Tibial nerve (tissue), 4 donors: Measurements from ENCODE around the gene DDX47. TPM values are rescaled to one million over a fixed set of nuclear protein-coding genes. Genes with fewer than 3 reads are reported as not detected.
"Not testable (repeated sequence)": the region's sequence is repeated elsewhere in the genome, so short reads cannot be mapped to it uniquely, and the experiment has no call there.

Experiments used
- DNase-seq, 2 donors: peaks; one replicate each; pipeline ENCODE4 v3.0.0-alpha.2; 2019; ENCODE audit warnings: low spot score in 2 of 2
- H3K27ac ChIP-seq, 4 donors: fragments of 200-600 bp; sonication (generic) in 3 of 4; one replicate each; pipeline ENCODE4 v1.5.1; 2017 to 2019; ENCODE audit warnings: mild to moderate bottlenecking in 1 of 4
- H3K27me3 ChIP-seq, 2 donors: fragments of 200-600 bp; sonication (generic) in 1 of 2; one replicate each; pipeline versions ENCODE4 v1.5.1 to v1.6.0; 2017 to 2019
- H3K36me3 ChIP-seq, 3 donors: fragments of 200-600 bp; sonication (generic); one replicate each; pipeline ENCODE4 v1.5.1; 2018 to 2019
- H3K4me1 ChIP-seq, 4 donors: fragments of 200-600 bp; sonication (generic) in 3 of 4; one replicate each; pipeline ENCODE4 v1.5.1; 2017 to 2019
- H3K4me3 ChIP-seq, 4 donors: fragments of 200-600 bp; sonication (generic) in 3 of 4; one replicate each; pipeline ENCODE4 v1.5.1; 2017 to 2019; ENCODE audit warnings: mild to moderate bottlenecking in 1 of 4, moderate library complexity in 1 of 4
- H3K9me3 ChIP-seq, 4 donors: fragments of 200-600 bp; sonication (generic) in 3 of 4; one replicate each; pipeline ENCODE4 v1.5.1; 2017 to 2019
- CTCF ChIP-seq, 5 experiments: fragments of 200-600 bp in 3 of 5; fragments of 450-650 bp in 2 of 5; sonication (generic) in 3 of 5; IDR thresholded peaks; one replicate each; pipeline ENCODE4 v1.5.1; 2016 to 2019; ENCODE audit warnings: antibody characterized with exemption in 5 of 5, mild to moderate bottlenecking in 3 of 5, moderate library complexity in 2 of 5
- EP300 ChIP-seq, 2 donors: sonication (generic); formaldehyde crosslinking; IDR thresholded peaks; one replicate each; pipeline ENCODE4 v1.6.1; 2017; ENCODE audit warnings: antibody characterized with exemption in 2 of 2, mild to moderate bottlenecking in 1 of 2
- POLR2A ChIP-seq, 2 donors: fragments of 450-650 bp; IDR thresholded peaks; one replicate each; pipeline ENCODE4 v1.6.1; 2017; ENCODE audit warnings: antibody characterized with exemption in 2 of 2, mild to moderate bottlenecking in 2 of 2, moderate library complexity in 2 of 2
- WGBS, 2 donors: methylation state at CpG; one replicate each; pipeline ENCODE4 v1.1.5; 2018; 5-methylcytosine and 5-hydroxymethylcytosine counted together
- total RNA-seq, 4 donors: library from RNA; depleted of rRNA; stranded (reverse); fragments of >200 nt; gene quantifications; one replicate each; pipeline ENCODE4 v1.1.0, GENCODE V29; 2016

Gene DDX47
- total RNA-seq, 4 donors from 2014 or later, result 39.4 to 50.0 (median 47.8) TPM

GRCh38 chr12:12806784-12807516 lies 6.2 kb upstream of the DDX47 start:
- Histone ChIP-seq H3K27ac (peak overlapping the region in 3 of 4 donors; percentile 73 to 86 (median 74)), H3K4me3 (no peak overlapping the region), H3K36me3 (no peaks in the 10 kb centered on the region), H3K9me3 (no peaks in the 10 kb centered on the region), H3K4me1 (peaks cover 0 to 29% (median 15%) of the 10 kb centered on the region in 4 donors), H3K27me3 (no peaks in the 10 kb centered on the region)
- DNase-seq, result no peak
- WGBS, 2 donors, result 65 to 68% methylated on average over 8 of the region's 8 CpGs
- TF ChIP-seq EP300 (IDR thresholded peaks at IDR 0.05), result no peak
- TF ChIP-seq POLR2A (IDR thresholded peaks at IDR 0.05), result no peak
- TF ChIP-seq CTCF (IDR thresholded peaks at IDR 0.05), result no peak

GRCh38 chr12:12807517-12807903 lies 5.6 kb upstream of the DDX47 start:
- Histone ChIP-seq H3K27ac (peak overlapping the region in 3 of 4 donors; percentile 73 to 86 (median 74)), H3K4me1 (peaks cover 0 to 29% (median 15%) of the 10 kb centered on the region in 4 donors)
- H3K4me3 ChIP-seq, DNase-seq, H3K27me3 ChIP-seq, H3K36me3 ChIP-seq, H3K9me3 ChIP-seq: not testable (repeated sequence)
- 76 to 86% methylated on average over 3 of the region's 3 CpGs for WGBS, 2 donors

- H3K4me3 ChIP-seq, result peak overlapping the region in 1 of 4 donors; percentile 23
- peaks cover 0 to 27% (median 15%) of the 10 kb centered on the region in 4 donors for H3K4me1 ChIP-seq
- no peaks in the 10 kb centered on the region for H3K27me3 ChIP-seq
- WGBS, 2 donors, result 39 to 44% methylated on average over 11 of the region's 11 CpGs
- peak in 1 of 2 donors; percentile 38 for DNase-seq
- H3K9me3 ChIP-seq, result no peaks in the 10 kb centered on the region
- peak overlapping the region; percentile 18 to 86 (median 74) for H3K27ac ChIP-seq
- H3K36me3 ChIP-seq, result no peaks in the 10 kb centered on the region
- TF ChIP-seq CTCF (IDR thresholded peaks at IDR 0.05) (no peak), POLR2A (IDR thresholded peaks at IDR 0.05) (no peak), EP300 (IDR thresholded peaks at IDR 0.05) (peak; percentile 30 to 48)
These were observed 5.0 kb upstream of the DDX47 start for GRCh38 chr12:12807970-12808702.

GRCh38 chr12:12810553-12811021 lies 2.6 kb upstream of the DDX47 start:
- Histone ChIP-seq H3K4me1 (peaks cover 0 to 43% (median 22%) of the 10 kb centered on the region in 4 donors), H3K27ac (no peak overlapping the region), H3K27me3 (no peaks in the 10 kb centered on the region), H3K9me3 (no peaks in the 10 kb centered on the region), H3K4me3 (no peak overlapping the region), H3K36me3 (peaks cover 0 to 2% (median 0%) of the 10 kb centered on the region in 3 donors)
- 73 to 76% methylated on average over 10 of the region's 10 CpGs for WGBS, 2 donors
- TF ChIP-seq POLR2A (IDR thresholded peaks at IDR 0.05) (no peak), CTCF (IDR thresholded peaks at IDR 0.05) (no peak), EP300 (IDR thresholded peaks at IDR 0.05) (no peak)
- no peak for DNase-seq

GRCh38 chr12:12811343-12811742 lies 1.8 kb upstream of the DDX47 start:
- H3K27me3 ChIP-seq, result no peaks in the 10 kb centered on the region
- peaks cover 0 to 7% (median 0%) of the 10 kb centered on the region in 3 donors for H3K36me3 ChIP-seq
- DNase-seq, result no peak
- TF ChIP-seq CTCF (IDR thresholded peaks at IDR 0.05) (no peak), EP300 (IDR thresholded peaks at IDR 0.05) (no peak), POLR2A (IDR thresholded peaks at IDR 0.05) (no peak)
- no peaks in the 10 kb centered on the region for H3K9me3 ChIP-seq
- H3K4me3 ChIP-seq, result no peak overlapping the region
- no peak overlapping the region for H3K27ac ChIP-seq
- H3K4me1 ChIP-seq, result peaks cover 0 to 51% (median 22%) of the 10 kb centered on the region in 4 donors
- WGBS, 2 donors, result 75% methylated on average over 3 of the region's 3 CpGs
